Ramos (cell line): ENCODE results near the gene PRDM2.
"Not testable (repeated sequence)": the region's sequence is repeated elsewhere in the genome, so short reads cannot be mapped to it uniquely, and the experiment has no call there.

ENCODE experiments used
- in situ Hi-C: fragments of 300-500 bp; cut with MboI; formaldehyde crosslinking; loops from one replicate; pipeline ENCODE4 v1.14.3; 2022; ENCODE audit warnings: low sequenced_read_pairs; ENCODE audit not compliant: unreplicated experiment

The PRDM2 gene

GRCh38 chr1:13699510-13699909 lies 478 bp upstream of the PRDM2 start:
- in situ Hi-C loops: no loop called here

GRCh38 chr1:13700521-13701270 lies 708 bp downstream of the PRDM2 start:
- in situ Hi-C loops: no loop called here

- in situ Hi-C loops: no loop called here
These were observed 1.3 kb downstream of the PRDM2 start for GRCh38 chr1:13701271-13701640.

- in situ Hi-C loops: no loop called here
These were observed 2.6 kb downstream of the PRDM2 start for GRCh38 chr1:13702425-13703127.

- in situ Hi-C loops: no loop called here
These were observed 3.1 kb downstream of the PRDM2 start for GRCh38 chr1:13703128-13703513.

GRCh38 chr1:13703558-13704490 lies 3.8 kb downstream of the PRDM2 start:
- in situ Hi-C loops: no loop called here

- in situ Hi-C loops: no loop called here
These were observed 6.1 kb downstream of the PRDM2 start for GRCh38 chr1:13706046-13706445.

- in situ Hi-C loops: no loop called here
These were observed 7.2 kb downstream of the PRDM2 start for GRCh38 chr1:13707164-13707563.

GRCh38 chr1:13708380-13708982 lies 8.5 kb downstream of the PRDM2 start:
- in situ Hi-C loops: no loop called here

- in situ Hi-C loops: no loop called here
These were observed 10.1 kb downstream of the PRDM2 start for GRCh38 chr1:13710086-13710485.

GRCh38 chr1:13714851-13715250 lies 14.9 kb downstream of the PRDM2 start:
- in situ Hi-C loops: no loop called here

GRCh38 chr1:13715616-13716287 lies 15.8 kb downstream of the PRDM2 start:
- in situ Hi-C loops: not testable (repeated sequence)

GRCh38 chr1:13722808-13723360 lies 22.9 kb downstream of the PRDM2 start:
- in situ Hi-C loops: no loop called here

- in situ Hi-C loops: no loop called here
These were observed 23.8 kb downstream of the PRDM2 start for GRCh38 chr1:13723810-13724209.

- in situ Hi-C loops: no loop called here
These were observed 25.8 kb downstream of the PRDM2 start for GRCh38 chr1:13725714-13726175.

GRCh38 chr1:13728091-13728715 lies 28.2 kb downstream of the PRDM2 start:
- in situ Hi-C loops: no loop called here

GRCh38 chr1:13730291-13730690 lies 30.3 kb downstream of the PRDM2 start:
- in situ Hi-C loops: no loop called here

- in situ Hi-C loops: no loop called here
These were observed 30.9 kb downstream of the PRDM2 start for GRCh38 chr1:13730751-13731482.
